Fibroblast of lung (primary cell): Measurements from ENCODE around the gene CAB39L.

Experiments used
- EZH2 ChIP-seq: IDR thresholded peaks from 2 replicates; pipeline ENCODE4 v1.5.1; 2012; ENCODE audit warnings: low read length, control low read depth, mild to moderate bottlenecking; ENCODE audit errors: missing control alignments
- TF ChIP-seq, protein P1 (sequence below), 2 donors: IDR thresholded peaks in 1 of 2; conservative IDR thresholded peaks in 1 of 2; 1 replicate in 1 of 2; 2 replicates in 1 of 2; pipeline ENCODE4 v1.5.1; 2011 to 2012; ENCODE audit warnings: low read length in 2 of 2, control low read depth in 1 of 2, inconsistent platforms in 1 of 2, low read depth in 1 of 2, mild to moderate bottlenecking in 1 of 2

DNA sequence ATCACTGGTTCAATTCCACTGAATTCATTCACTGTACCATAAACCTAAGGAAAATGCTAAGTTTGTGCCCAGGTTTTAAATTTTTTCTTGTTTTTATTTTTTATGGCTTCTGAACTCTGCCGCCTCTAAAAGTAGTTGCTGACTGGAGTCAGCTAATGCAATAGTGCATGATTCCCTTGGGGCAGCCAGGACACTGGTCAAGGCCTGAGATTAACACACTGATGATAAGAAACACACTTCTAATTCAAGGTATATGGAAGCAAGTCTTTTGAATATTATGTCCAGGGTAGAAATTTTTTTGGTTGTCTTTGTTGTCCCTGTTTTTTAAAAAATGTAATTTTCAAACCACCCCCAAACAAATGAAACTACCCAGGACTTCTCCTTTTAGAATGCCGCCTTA, 123.9 kb downstream of the CAB39L start:
- TF ChIP-seq, protein P1, sequence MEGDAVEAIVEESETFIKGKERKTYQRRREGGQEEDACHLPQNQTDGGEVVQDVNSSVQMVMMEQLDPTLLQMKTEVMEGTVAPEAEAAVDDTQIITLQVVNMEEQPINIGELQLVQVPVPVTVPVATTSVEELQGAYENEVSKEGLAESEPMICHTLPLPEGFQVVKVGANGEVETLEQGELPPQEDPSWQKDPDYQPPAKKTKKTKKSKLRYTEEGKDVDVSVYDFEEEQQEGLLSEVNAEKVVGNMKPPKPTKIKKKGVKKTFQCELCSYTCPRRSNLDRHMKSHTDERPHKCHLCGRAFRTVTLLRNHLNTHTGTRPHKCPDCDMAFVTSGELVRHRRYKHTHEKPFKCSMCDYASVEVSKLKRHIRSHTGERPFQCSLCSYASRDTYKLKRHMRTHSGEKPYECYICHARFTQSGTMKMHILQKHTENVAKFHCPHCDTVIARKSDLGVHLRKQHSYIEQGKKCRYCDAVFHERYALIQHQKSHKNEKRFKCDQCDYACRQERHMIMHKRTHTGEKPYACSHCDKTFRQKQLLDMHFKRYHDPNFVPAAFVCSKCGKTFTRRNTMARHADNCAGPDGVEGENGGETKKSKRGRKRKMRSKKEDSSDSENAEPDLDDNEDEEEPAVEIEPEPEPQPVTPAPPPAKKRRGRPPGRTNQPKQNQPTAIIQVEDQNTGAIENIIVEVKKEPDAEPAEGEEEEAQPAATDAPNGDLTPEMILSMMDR (conservative IDR thresholded peaks at IDR 0.05 in 1 of 2, IDR thresholded peaks at IDR 0.05 in 1 of 2; ENCODE audit: low read depth in 1 of 2, low read length in 2 of 2) = no peak
- TF ChIP-seq EZH2 = no peak
